SU-DHL-6 (cell line): Measurements from ENCODE around the gene TBKBP1.

Source experiments
- CTCF ChIP-seq: fragments of 200-600 bp; sonication (generic); IDR thresholded peaks from one replicate; pipeline ENCODE4 v1.5.1; 2017; ENCODE audit warnings: antibody characterized with exemption, mild to moderate bottlenecking, low read length, moderate library complexity; ENCODE audit not compliant: insufficient read depth, poor library complexity, severe bottlenecking
- EZH2phosphoT487 ChIP-seq: fragments of 200-600 bp; sonication (generic), shearing (Covaris generic); conservative IDR thresholded peaks from 2 replicates; pipeline ENCODE4 v1.6.1; 2018; ENCODE audit warnings: mild to moderate bottlenecking, antibody characterized with exemption, low read length, moderate library complexity, mixed read lengths

- TF ChIP-seq EZH2phosphoT487, result no peak
- no peak for TF ChIP-seq CTCF
Observed at GRCh38 chr17:47694581-47695428, 844 bp downstream of the TBKBP1 start.
